ENCODE data around the gene SOD1.
A peak's percentile ranks its signal among the peaks of the same experiment; 100 is the strongest.
"Not testable (repeated sequence)": the region's sequence is repeated elsewhere in the genome, so short reads cannot be mapped to it uniquely, and the experiment has no call there.

SOD1 gene

GRCh38 chr21:31659536-31660258, at the start of gene SOD1:
Gene SOD1 (plus strand): TSS chr21:31659693. CDS start chr21:31659770, 77 bp downstream.
- TF ChIP-seq ZNF274 (IDR thresholded peaks at IDR 0.05; ENCODE audit: low read depth, low read length) = no peak

GRCh38 chr21:31611445-31611844, 48.0 kb upstream of the SOD1 start:
- TF ChIP-seq ZNF274 (IDR thresholded peaks at IDR 0.05; ENCODE audit: low read depth, low read length) = no peak
- H3K4me3 ChIP-seq (ENCODE audit: low read length) = no peak overlapping the region

More at GRCh38 chr21:31659536-31660258, at the start of gene SOD1:
- H3K4me3 ChIP-seq (ENCODE audit: low read length) = peak within 1 kb of the TSS; percentile 99

GRCh38 chr21:31612894-31613785, 46.4 kb upstream of the SOD1 start:
- no peak overlapping the region for H3K4me3 ChIP-seq (ENCODE audit: low read length)
- TF ChIP-seq ZNF274 (IDR thresholded peaks at IDR 0.05; ENCODE audit: low read depth, low read length) = no peak

- TF ChIP-seq ZNF274 (IDR thresholded peaks at IDR 0.05; ENCODE audit: low read depth, low read length) = no peak
These were observed 44.8 kb upstream of the SOD1 start for GRCh38 chr21:31614705-31615104.

GRCh38 chr21:31616216-31616615, 43.3 kb upstream of the SOD1 start:
- TF ChIP-seq ZNF274 (IDR thresholded peaks at IDR 0.05; ENCODE audit: low read depth, low read length) = no peak

More at GRCh38 chr21:31614705-31615104, 44.8 kb upstream of the SOD1 start:
- no peak overlapping the region for H3K4me3 ChIP-seq (ENCODE audit: low read length)

GRCh38 chr21:31618696-31619430, 40.6 kb upstream of the SOD1 start:
- H3K4me3 ChIP-seq (ENCODE audit: low read length) = no peak overlapping the region
- TF ChIP-seq ZNF274 (IDR thresholded peaks at IDR 0.05; ENCODE audit: low read depth, low read length) = no peak

More at GRCh38 chr21:31616216-31616615, 43.3 kb upstream of the SOD1 start:
- H3K4me3 ChIP-seq (ENCODE audit: low read length) = no peak overlapping the region

GRCh38 chr21:31622397-31622796, 37.1 kb upstream of the SOD1 start:
- TF ChIP-seq ZNF274 (IDR thresholded peaks at IDR 0.05; ENCODE audit: low read depth, low read length) = no peak
- H3K4me3 ChIP-seq (ENCODE audit: low read length) = no peak overlapping the region

GRCh38 chr21:31623664-31624063, 35.8 kb upstream of the SOD1 start:
- TF ChIP-seq ZNF274 (IDR thresholded peaks at IDR 0.05; ENCODE audit: low read depth, low read length) = no peak
- H3K4me3 ChIP-seq (ENCODE audit: low read length) = no peak overlapping the region

- no peak for TF ChIP-seq ZNF274 (IDR thresholded peaks at IDR 0.05; ENCODE audit: low read depth, low read length)
- no peak overlapping the region for H3K4me3 ChIP-seq (ENCODE audit: low read length)
These were observed 35.3 kb upstream of the SOD1 start for GRCh38 chr21:31624181-31624580.

- TF ChIP-seq ZNF274 (IDR thresholded peaks at IDR 0.05; ENCODE audit: low read depth, low read length) = no peak
- H3K4me3 ChIP-seq (ENCODE audit: low read length) = no peak overlapping the region
These were observed 34.5 kb upstream of the SOD1 start for GRCh38 chr21:31624961-31625491.

- TF ChIP-seq ZNF274 (IDR thresholded peaks at IDR 0.05; ENCODE audit: low read depth, low read length) = no peak
- H3K4me3 ChIP-seq (ENCODE audit: low read length) = no peak overlapping the region
These were observed 29.4 kb upstream of the SOD1 start for GRCh38 chr21:31629972-31630711.

GRCh38 chr21:31631881-31632280, 27.6 kb upstream of the SOD1 start:
- not testable (repeated sequence) for H3K4me3 ChIP-seq (ENCODE audit: low read length)

GRCh38 chr21:31634993-31635392, 24.5 kb upstream of the SOD1 start:
- H3K4me3 ChIP-seq (ENCODE audit: low read length) = peak overlapping the region; percentile 45
- TF ChIP-seq ZNF274 (IDR thresholded peaks at IDR 0.05; ENCODE audit: low read depth, low read length) = no peak

Data from GM08714 (cell line).